ENCODE measurements around the gene CRB1. TPM values are rescaled to one million over a fixed set of nuclear protein-coding genes. Genes with fewer than 3 reads are reported as not detected.

The CRB1 gene
- total and polyA plus RNA-seq, 12 donors, result 0.04 to 1.5 (median 0.42) TPM; not detected in 2

GRCh38 chr1:197304638-197305200 is 36.7 kb downstream of the CRB1 start:
- Histone ChIP-seq H3K4me3 (no peak overlapping the region), H3K27ac (no peak overlapping the region), H3K36me3 (no peaks in the 10 kb centered on the region), H3K27me3 (no peaks in the 10 kb centered on the region), H3K4me1 (no peaks in the 10 kb centered on the region), H3K9me3 (peaks cover 0 to 4% (median 0%) of the 10 kb centered on the region in 11 donors)
- WGBS, 2 donors, result 67 to 78% methylated on average over 1 of the region's 1 CpG
- no peak for TF ChIP-seq CTCF (IDR thresholded peaks at IDR 0.05)
- DNase-seq (no peak), ATAC-seq (peak in 3 of 8 donors; percentile 6 to 76 (median 56))
- intact Hi-C loops (cut with DNase I), result no loop called here

- Histone ChIP-seq H3K4me1 (no peaks in the 10 kb centered on the region), H3K9me3 (peaks cover 0 to 4% (median 0%) of the 10 kb centered on the region in 11 donors), H3K4me3 (no peak overlapping the region), H3K36me3 (no peaks in the 10 kb centered on the region), H3K27ac (no peak overlapping the region), H3K27me3 (no peaks in the 10 kb centered on the region)
- TF ChIP-seq CTCF (IDR thresholded peaks at IDR 0.05), result no peak
- DNase-seq (no peak), ATAC-seq (no peak)
- intact Hi-C loops (cut with DNase I), result no loop called here
- 40 to 46% methylated on average over 2 of the region's 2 CpGs for WGBS, 2 donors
Measured at GRCh38 chr1:197305925-197306324, 37.9 kb downstream of the CRB1 start.

DNA sequence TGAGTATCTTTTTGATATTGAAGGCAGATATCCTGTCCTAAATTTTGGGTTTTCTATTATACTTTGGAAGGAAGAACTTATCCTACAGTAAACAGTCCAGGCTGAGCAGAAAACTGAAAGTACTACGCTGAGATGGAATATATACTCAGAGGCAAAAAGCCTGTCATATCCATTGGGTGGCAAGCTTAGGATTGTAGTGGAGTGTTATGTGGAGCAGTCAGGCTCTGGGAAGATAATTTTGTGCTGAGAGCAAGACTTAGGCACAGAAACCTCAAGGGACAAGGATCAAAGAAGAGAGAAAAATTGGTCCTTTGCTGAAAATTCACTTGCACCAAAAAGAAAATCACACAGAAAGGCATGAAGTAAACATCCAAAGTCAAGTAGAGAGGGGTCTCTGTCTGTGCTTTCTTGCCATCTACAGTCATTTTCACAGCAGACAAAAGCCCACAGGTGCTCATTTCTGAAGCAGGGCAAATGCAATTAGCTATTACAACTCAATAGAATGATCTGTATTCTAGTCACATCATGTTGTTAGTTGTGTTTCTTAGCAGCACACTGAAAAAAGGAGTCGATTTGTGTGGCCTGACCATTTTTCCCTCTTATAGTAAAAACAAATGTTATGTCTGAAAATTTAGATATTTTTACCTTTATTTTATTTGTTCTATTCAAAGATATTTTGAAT is 38.5 kb downstream of the CRB1 start:
- no peak overlapping the region for H3K27ac ChIP-seq
- no peak overlapping the region for H3K4me3 ChIP-seq
- H3K27me3 ChIP-seq, result no peaks in the 10 kb centered on the region
- peaks cover 0 to 4% (median 0%) of the 10 kb centered on the region in 11 donors for H3K9me3 ChIP-seq
- DNase-seq (no peak), ATAC-seq (no peak)
- H3K36me3 ChIP-seq, result no peaks in the 10 kb centered on the region
- WGBS, 2 donors, result 79 to 82% methylated on average over 2 of the region's 2 CpGs
- intact Hi-C loops (cut with DNase I), result no loop called here
- H3K4me1 ChIP-seq, result no peaks in the 10 kb centered on the region
- TF ChIP-seq CTCF (IDR thresholded peaks at IDR 0.05), result no peak

GRCh38 chr1:197307136-197307535 is 39.1 kb downstream of the CRB1 start:
- no peaks in the 10 kb centered on the region for H3K27me3 ChIP-seq
- TF ChIP-seq CTCF (IDR thresholded peaks at IDR 0.05), result no peak

More at GRCh38 chr1:197307136-197307535, 39.1 kb downstream of the CRB1 start:
- no peaks in the 10 kb centered on the region for H3K36me3 ChIP-seq
- no peaks in the 10 kb centered on the region for H3K4me1 ChIP-seq
- no peak for DNase-seq
- peaks cover 0 to 4% (median 0%) of the 10 kb centered on the region in 11 donors for H3K9me3 ChIP-seq
- no peak overlapping the region for H3K27ac ChIP-seq
- intact Hi-C loops (cut with DNase I), result no loop called here
- no peak for ATAC-seq
- no peak overlapping the region for H3K4me3 ChIP-seq

All from heart right ventricle (tissue), 16 donors.